SK-N-SH (cell line): ENCODE data around the gene SFMBT2. TPM values are rescaled to one million over a fixed set of nuclear protein-coding genes. Genes with fewer than 3 reads are reported as not detected.

ENCODE experiments used
- CTCF ChIA-PET: fragments of 300-600, 350-600 bp; formaldehyde crosslinking; extraction: SDS; loops from one replicate; lab custom pipeline; 2021; lab: Yijun Ruan, JAX
- POLR2A ChIA-PET: fragments of 350-600 bp; sonication (Branson Sonifier 250); formaldehyde crosslinking; extraction: SDS; loops from one replicate; lab custom pipeline; 2020; ENCODE audit warnings: antibody characterized with exemption, inconsistent platforms; lab: Yijun Ruan, JAX
- DNase-seq: peaks from one replicate; pipeline ENCODE4 v3.0.0; 2012
- H2AFZ ChIP-seq: fragments of 200-600 bp; sonication (generic); 2 replicates; pipeline ENCODE4 v1.8.1; 2016; ENCODE audit warnings: antibody characterized with exemption, mild to moderate bottlenecking, low read depth
- H3F3A ChIP-seq: fragments of 200-600 bp; sonication (generic); replicated peaks from 2 replicates; pipeline ENCODE3; 2016; ENCODE audit warnings: antibody characterized with exemption, mild to moderate bottlenecking; ENCODE audit not compliant: insufficient read depth
- H3K27ac ChIP-seq, 2 experiments: fragments of 200-500 bp in 1 of 2; fragments of 200-600 bp in 1 of 2; sonication (Bioruptor generic) in 1 of 2; sonication (generic), shearing (Covaris generic) in 1 of 2; 2 replicates each; pipeline versions ENCODE4 v1.5.1 to v1.6.1; 2014 to 2016; ENCODE audit warnings: low read depth in 2 of 2, inconsistent platforms in 1 of 2, low read length in 1 of 2, mild to moderate bottlenecking in 1 of 2, mixed read lengths in 1 of 2
- H3K27me3 ChIP-seq: fragments of 200-600 bp; sonication (generic), shearing (Covaris generic); 2 replicates; pipeline ENCODE4 v1.6.1; 2016; ENCODE audit warnings: mixed run types; ENCODE audit not compliant: insufficient read depth
- H3K36me3 ChIP-seq, 2 experiments: fragments of 200-500 bp in 1 of 2; fragments of 200-600 bp in 1 of 2; sonication (Bioruptor generic) in 1 of 2; sonication (generic) in 1 of 2; replicated peaks in 1 of 2; 2 replicates each; pipeline versions ENCODE3 to v1.5.1; 2014 to 2016; ENCODE audit warnings: low read length in 1 of 2, mild to moderate bottlenecking in 1 of 2; ENCODE audit not compliant: insufficient read depth in 2 of 2, control insufficient read depth in 1 of 2
- H3K4me1 ChIP-seq, 2 experiments: fragments of 200-500 bp in 1 of 2; fragments of 200-600 bp in 1 of 2; sonication (Bioruptor generic) in 1 of 2; sonication (generic), shearing (Covaris generic) in 1 of 2; 2 replicates each; pipeline versions ENCODE4 v1.5.1 to v1.6.1; 2014 to 2016; ENCODE audit warnings: low read depth in 1 of 2, low read length in 1 of 2, mixed run types in 1 of 2; ENCODE audit not compliant: insufficient read depth in 2 of 2, control insufficient read depth in 1 of 2
- H3K4me2 ChIP-seq: fragments of 200-600 bp; sonication (generic), shearing (Covaris generic); 2 replicates; pipeline ENCODE4 v1.6.1; 2017; ENCODE audit warnings: mixed run types
- H3K4me3 ChIP-seq, 2 experiments: fragments of 200-500 bp in 1 of 2; fragments of 200-600 bp in 1 of 2; sonication (Bioruptor generic) in 1 of 2; sonication (generic), shearing (Covaris generic) in 1 of 2; 2 replicates each; pipeline versions ENCODE4 v1.5.1 to v1.8.1; 2014 to 2016; ENCODE audit warnings: low read depth in 2 of 2, inconsistent platforms in 1 of 2, low read length in 1 of 2, mild to moderate bottlenecking in 1 of 2, mixed read lengths in 1 of 2, moderate library complexity in 1 of 2
- H3K79me2 ChIP-seq: fragments of 200-600 bp; sonication (generic); 2 replicates; pipeline ENCODE4 v1.8.1; 2017; ENCODE audit warnings: mild to moderate bottlenecking; ENCODE audit not compliant: insufficient read depth
- H3K9ac ChIP-seq: fragments of 200-600 bp; sonication (generic); 2 replicates; pipeline ENCODE4 v1.6.1; 2017; ENCODE audit warnings: mixed run types
- H3K9me2 ChIP-seq: fragments of 200-600 bp; sonication (generic); 2 replicates; pipeline ENCODE4 v1.6.1; 2017; ENCODE audit warnings: mixed run types
- H3K9me3 ChIP-seq: fragments of 200-600 bp; sonication (generic); 2 replicates; pipeline ENCODE4 v1.6.1; 2017; ENCODE audit warnings: mixed run types, mild to moderate bottlenecking, moderate library complexity
- H4K20me1 ChIP-seq: fragments of 200-600 bp; sonication (generic); 2 replicates; pipeline ENCODE4 v1.6.1; 2017; ENCODE audit warnings: mild to moderate bottlenecking, mixed run types; ENCODE audit not compliant: insufficient read depth
- ELF1 ChIP-seq: IDR thresholded peaks from 2 replicates; pipeline ENCODE4 v1.4.0; 2012
- GABPA ChIP-seq: IDR thresholded peaks from 2 replicates; pipeline ENCODE4 v1.4.0; 2012; ENCODE audit warnings: low read depth, mild to moderate bottlenecking
- MEF2A ChIP-seq: IDR thresholded peaks from 2 replicates; pipeline ENCODE4 v1.4.0; 2012; ENCODE audit warnings: low read depth, borderline replicate concordance
- MXI1 ChIP-seq: IDR thresholded peaks from 2 replicates; pipeline ENCODE4 v1.6.1; 2012; ENCODE audit warnings: mild to moderate bottlenecking, low read depth, low read length, improper control_type of control experiment
- NFIC ChIP-seq: IDR thresholded peaks from 2 replicates; pipeline ENCODE4 v1.4.0; 2012; ENCODE audit warnings: borderline replicate concordance
- NRF1 ChIP-seq: IDR thresholded peaks from 2 replicates; pipeline ENCODE4 v1.6.1; 2012; ENCODE audit warnings: low read depth, mild to moderate bottlenecking, low read length
- PBX3 ChIP-seq: IDR thresholded peaks from 2 replicates; pipeline ENCODE4; 2012
- POLR2AphosphoS5 ChIP-seq: IDR thresholded peaks from 2 replicates; pipeline ENCODE4 v1.6.1; 2012; ENCODE audit warnings: low read depth, low read length
- RAD21 ChIP-seq: IDR thresholded peaks from 2 replicates; pipeline ENCODE4 v1.6.1; 2012; ENCODE audit warnings: mild to moderate bottlenecking, low read length
- RCOR1 ChIP-seq: fragments of 150-350 bp; IDR thresholded peaks from 2 replicates; pipeline ENCODE4 v1.6.1; 2017; ENCODE audit warnings: antibody characterized with exemption, low read length
- SIN3A ChIP-seq: IDR thresholded peaks from 2 replicates; pipeline ENCODE4 v1.6.1; 2012; ENCODE audit warnings: low read depth, mild to moderate bottlenecking, low read length, moderate library complexity, borderline replicate concordance
- SMC3 ChIP-seq: IDR thresholded peaks from 2 replicates; pipeline ENCODE4 v1.6.1; 2012; ENCODE audit warnings: low read depth, low read length, improper control_type of control experiment
- WGBS: methylation state at CpG from one replicate; pipeline ENCODE4 v1.1.6; 2017; ENCODE audit warnings: low lambda C conversion rate; 5-methylcytosine and 5-hydroxymethylcytosine counted together
- polyA plus RNA-seq, 3 experiments: library from polyadenylated mRNA; depleted of rRNA; stranded (reverse); fragments of >200 nt; gene quantifications; 2 replicates each; pipeline ENCODE4 v1.2.3, GENCODE V29; 2012
- TF ChIP-seq, protein P1 (sequence below): fragments of 150-350 bp; IDR thresholded peaks from 2 replicates; pipeline ENCODE4 v1.6.1; 2016; ENCODE audit warnings: mild to moderate bottlenecking, low read depth, low read length

The SFMBT2 gene
- polyA plus RNA-seq, 1 of the 3 experiments (the other 2 are of a cell fraction) = 0.20 TPM

DNA sequence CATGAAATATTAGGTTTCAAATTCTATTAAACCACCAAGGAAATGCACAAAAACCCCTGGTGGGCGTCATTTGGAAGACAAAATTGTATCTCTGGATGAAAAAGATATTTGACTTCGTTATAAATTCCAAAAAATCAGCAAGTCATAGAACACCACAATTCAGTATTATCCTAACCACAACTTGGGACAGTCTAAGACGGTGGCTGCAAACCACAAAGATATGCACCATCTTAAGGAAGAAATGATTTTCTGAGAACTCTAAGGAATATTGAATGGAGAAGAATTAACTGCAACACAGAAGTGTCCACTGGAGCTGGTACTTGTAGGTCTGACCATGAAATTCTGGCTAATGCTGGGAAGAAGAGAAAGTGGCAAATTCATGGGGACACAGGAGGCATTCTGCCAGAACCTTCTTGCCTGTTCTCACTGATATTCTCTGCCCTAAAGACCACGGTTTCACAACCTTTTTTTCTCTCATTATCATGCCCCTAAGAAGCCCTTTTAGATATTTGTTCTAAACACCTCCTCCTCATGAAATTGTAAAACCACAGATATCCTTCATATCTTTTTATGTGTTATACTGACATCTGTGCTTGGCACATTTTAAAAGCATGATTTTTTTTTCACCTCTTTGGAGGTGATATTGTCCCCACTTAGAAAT, 92.9 kb downstream of the SFMBT2 start:
- H3K4me2 ChIP-seq = no peak overlapping the region
- TF ChIP-seq MXI1 (no peak), NRF1 (no peak), SMC3 (no peak), GABPA (no peak), MEF2A (no peak), ELF1 (no peak), SIN3A (no peak), RCOR1 (no peak), PBX3 (no peak), NFIC (no peak), POLR2AphosphoS5 (no peak)
- TF ChIP-seq, protein P1, sequence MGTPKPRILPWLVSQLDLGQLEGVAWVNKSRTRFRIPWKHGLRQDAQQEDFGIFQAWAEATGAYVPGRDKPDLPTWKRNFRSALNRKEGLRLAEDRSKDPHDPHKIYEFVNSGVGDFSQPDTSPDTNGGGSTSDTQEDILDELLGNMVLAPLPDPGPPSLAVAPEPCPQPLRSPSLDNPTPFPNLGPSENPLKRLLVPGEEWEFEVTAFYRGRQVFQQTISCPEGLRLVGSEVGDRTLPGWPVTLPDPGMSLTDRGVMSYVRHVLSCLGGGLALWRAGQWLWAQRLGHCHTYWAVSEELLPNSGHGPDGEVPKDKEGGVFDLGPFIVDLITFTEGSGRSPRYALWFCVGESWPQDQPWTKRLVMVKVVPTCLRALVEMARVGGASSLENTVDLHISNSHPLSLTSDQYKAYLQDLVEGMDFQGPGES = no peak
- CTCF ChIA-PET = no interaction called here

DNA sequence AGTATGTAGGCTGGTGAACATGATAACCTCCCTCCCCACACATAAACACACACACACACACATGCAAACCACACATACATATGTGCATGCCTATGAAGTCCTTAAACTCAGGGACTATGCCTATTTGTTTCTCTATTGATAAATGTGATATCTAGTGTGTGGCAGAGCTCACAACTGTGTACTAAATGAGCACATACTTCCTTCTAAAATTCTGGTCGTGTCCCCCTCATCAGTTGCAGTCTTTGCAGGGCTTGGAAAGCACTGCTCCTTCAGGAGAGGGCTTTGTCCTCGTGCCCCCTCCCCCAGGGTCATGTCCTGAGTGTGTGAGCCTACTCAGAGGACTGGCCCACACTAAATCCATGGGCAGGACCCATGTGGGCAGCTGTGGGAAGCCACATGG, 94.0 kb downstream of the SFMBT2 start:
- H3K36me3 ChIP-seq = no peaks in the 10 kb centered on the region
- DNase-seq = no peak
- H3K9ac ChIP-seq = no peak overlapping the region
- H3K9me3 ChIP-seq = no peaks in the 10 kb centered on the region
- no peak overlapping the region for H3K27ac ChIP-seq
- H3K4me3 ChIP-seq = no peak overlapping the region
- no peaks in the 10 kb centered on the region for H4K20me1 ChIP-seq
- H3K4me2 ChIP-seq = no peak overlapping the region
- 40% methylated on average over 2 of the region's 2 CpGs for WGBS
- H3K9me2 ChIP-seq = no peaks in the 10 kb centered on the region
- no peaks in the 10 kb centered on the region for H3F3A ChIP-seq
- POLR2A ChIA-PET = no interaction called here
- H3K79me2 ChIP-seq = no peaks in the 10 kb centered on the region
- no peaks in the 10 kb centered on the region for H3K27me3 ChIP-seq
- no peak overlapping the region for H2AFZ ChIP-seq
- TF ChIP-seq RAD21 (no peak), RCOR1 (no peak), ELF1 (no peak)
- CTCF ChIA-PET = no interaction called here
- H3K4me1 ChIP-seq = peaks cover 0 to 9% of the 10 kb centered on the region in 2 experiments; a peak in 1 of 4 replicates

More for the DNA sequence above, 92.9 kb downstream of the SFMBT2 start:
- H3K4me3 ChIP-seq = no peak overlapping the region
- H3K27me3 ChIP-seq = no peaks in the 10 kb centered on the region
- no peaks in the 10 kb centered on the region for H3K36me3 ChIP-seq
- no peaks in the 10 kb centered on the region for H4K20me1 ChIP-seq
- POLR2A ChIA-PET = no interaction called here
- H3K4me1 ChIP-seq = peaks cover 0 to 6% of the 10 kb centered on the region in 2 experiments; a peak in 1 of 4 replicates
- no peak for DNase-seq
- H3K9ac ChIP-seq = no peak overlapping the region
- H3K9me2 ChIP-seq = no peaks in the 10 kb centered on the region
- no peak overlapping the region for H2AFZ ChIP-seq
- H3K79me2 ChIP-seq = no peaks in the 10 kb centered on the region
- H3F3A ChIP-seq = no peaks in the 10 kb centered on the region
- 37% methylated on average over 4 of the region's 4 CpGs for WGBS
- no peak overlapping the region for H3K27ac ChIP-seq
- no peaks in the 10 kb centered on the region for H3K9me3 ChIP-seq
